GM12865 (cell line): Measurements from ENCODE around the gene TMEM115.

ENCODE experiments used
- DNase-seq: peaks from one replicate; pipeline ENCODE4 v3.0.0; 2010; ENCODE audit warnings: low read depth
- H3K4me3 ChIP-seq: 2 replicates; pipeline ENCODE4 v1.5.1; 2011; ENCODE audit warnings: mild to moderate bottlenecking, low read depth, low read length, control low read depth
- TF ChIP-seq, protein P1 (sequence below): IDR thresholded peaks from 2 replicates; pipeline ENCODE4 v1.5.1; 2011; ENCODE audit warnings: low read length, control low read depth, low read depth, inconsistent platforms; ENCODE audit not compliant: insufficient read depth; ENCODE audit errors: missing control alignments

The TMEM115 gene

GRCh38 chr3:50347187-50347813, 12.0 kb downstream of the TMEM115 start:
- TF ChIP-seq, protein P1, sequence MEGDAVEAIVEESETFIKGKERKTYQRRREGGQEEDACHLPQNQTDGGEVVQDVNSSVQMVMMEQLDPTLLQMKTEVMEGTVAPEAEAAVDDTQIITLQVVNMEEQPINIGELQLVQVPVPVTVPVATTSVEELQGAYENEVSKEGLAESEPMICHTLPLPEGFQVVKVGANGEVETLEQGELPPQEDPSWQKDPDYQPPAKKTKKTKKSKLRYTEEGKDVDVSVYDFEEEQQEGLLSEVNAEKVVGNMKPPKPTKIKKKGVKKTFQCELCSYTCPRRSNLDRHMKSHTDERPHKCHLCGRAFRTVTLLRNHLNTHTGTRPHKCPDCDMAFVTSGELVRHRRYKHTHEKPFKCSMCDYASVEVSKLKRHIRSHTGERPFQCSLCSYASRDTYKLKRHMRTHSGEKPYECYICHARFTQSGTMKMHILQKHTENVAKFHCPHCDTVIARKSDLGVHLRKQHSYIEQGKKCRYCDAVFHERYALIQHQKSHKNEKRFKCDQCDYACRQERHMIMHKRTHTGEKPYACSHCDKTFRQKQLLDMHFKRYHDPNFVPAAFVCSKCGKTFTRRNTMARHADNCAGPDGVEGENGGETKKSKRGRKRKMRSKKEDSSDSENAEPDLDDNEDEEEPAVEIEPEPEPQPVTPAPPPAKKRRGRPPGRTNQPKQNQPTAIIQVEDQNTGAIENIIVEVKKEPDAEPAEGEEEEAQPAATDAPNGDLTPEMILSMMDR = peak; percentile 62
- H3K4me3 ChIP-seq = no peak overlapping the region
- DNase-seq = peak; percentile 80

DNA sequence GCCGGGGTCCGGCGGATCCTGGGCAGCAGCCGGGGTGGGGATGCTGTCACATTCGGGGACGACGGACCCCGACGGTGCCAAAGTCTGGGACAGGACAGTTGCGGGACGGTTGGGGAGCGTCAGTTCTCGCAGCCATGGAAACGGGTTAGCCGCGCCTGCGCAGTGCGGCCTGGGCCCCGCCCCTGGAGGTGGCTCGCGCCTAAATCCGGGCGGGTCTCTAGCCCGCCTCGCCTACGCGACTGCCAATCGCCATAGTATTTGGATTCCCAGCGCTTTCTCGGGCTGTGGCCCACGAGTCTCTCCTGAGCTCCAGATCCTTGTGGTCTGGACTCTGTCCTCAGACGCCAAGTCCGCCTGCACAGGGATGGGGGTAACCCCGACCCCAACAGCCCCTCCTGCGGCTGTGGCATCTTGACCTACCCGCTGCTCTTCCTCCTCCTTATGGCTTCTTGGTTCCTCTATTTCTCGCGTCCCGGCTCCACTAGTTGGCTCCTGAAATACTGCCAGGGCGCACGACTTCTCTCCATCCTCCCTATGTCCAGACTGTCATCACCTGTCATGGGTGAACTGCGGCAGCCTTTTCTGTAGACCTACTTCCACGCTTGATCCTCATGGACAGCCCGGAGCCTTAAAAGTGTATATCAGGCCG, 13.6 kb downstream of the TMEM115 start, which contains the start of gene ZMYND10:
Gene ZMYND10 (minus strand): TSS at position 147 of the 649 bp plus-strand sequence. CDS start 153 bp downstream, outside the sequence.
- peak; percentile 78 for DNase-seq
- TF ChIP-seq, protein P1 = no peak
- H3K4me3 ChIP-seq = peak within 1 kb of the TSS; percentile 27

DNA sequence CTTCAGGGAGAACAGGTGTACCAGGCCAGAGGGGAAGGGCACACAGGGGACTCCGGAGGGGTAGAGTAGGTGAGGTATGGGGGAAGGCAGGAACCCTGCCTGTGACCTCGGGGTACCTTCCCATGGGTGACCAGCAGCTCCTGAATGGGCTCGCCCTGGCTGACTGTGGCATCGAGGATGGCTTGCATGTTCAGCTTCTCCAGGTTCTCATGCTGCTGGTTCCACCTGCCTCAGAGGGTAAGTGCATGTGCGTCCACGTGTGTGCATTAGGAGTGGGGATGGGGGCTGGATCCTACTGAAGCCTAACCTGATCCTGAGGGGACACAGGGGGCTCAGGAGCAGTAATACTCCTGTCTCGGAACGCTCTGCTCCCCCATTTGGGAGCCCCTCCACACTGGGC, 14.3 kb downstream of the TMEM115 start:
- TF ChIP-seq, protein P1 = no peak
- H3K4me3 ChIP-seq = no peak overlapping the region
- DNase-seq = no peak

DNA sequence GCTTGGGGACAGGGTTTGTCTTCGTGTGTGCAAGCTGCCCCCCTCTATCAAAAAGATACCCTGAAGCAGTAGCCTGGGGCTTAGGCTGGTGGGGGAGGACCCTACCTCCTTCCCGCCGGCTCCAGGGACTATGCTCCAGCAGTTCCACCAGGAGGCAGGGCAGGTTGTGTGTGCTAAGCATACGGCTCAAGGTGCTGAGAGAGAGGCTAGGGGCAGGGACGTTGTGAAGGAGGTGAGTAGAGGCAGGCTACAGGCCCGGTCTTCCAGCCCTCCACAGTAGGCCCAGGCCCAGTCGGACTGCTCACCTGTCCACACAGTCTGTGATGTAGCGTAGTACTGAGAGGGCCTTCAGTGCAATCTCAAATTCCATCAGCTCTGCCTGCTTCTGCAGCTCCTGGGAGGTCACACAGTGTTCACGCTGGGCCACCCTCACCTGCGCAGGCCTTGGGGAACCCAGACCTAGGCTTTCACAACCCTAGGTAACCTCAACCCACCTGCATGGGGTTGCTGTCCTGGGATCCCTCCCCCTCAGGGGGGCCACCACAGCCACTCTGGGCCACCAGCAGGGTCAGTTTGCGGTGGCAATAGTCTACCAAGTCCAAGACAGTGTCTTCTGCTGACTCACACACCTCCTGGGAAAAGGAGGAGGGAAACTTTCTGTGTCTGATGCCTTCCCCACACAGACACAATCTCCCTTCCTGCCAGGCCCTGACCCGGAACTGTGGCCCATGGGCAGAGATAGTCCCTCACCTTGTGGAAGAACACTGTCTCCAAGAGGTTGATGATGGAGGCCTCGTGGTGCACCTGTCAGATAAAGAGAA, 16.3 kb downstream of the TMEM115 start:
- TF ChIP-seq, protein P1 = no peak
- no peak overlapping the region for H3K4me3 ChIP-seq
- DNase-seq = no peak

GRCh38 chr3:50341996-50342650, 17.2 kb downstream of the TMEM115 start:
- no peak for DNase-seq
- TF ChIP-seq, protein P1 = no peak
- H3K4me3 ChIP-seq = no peak overlapping the region

GRCh38 chr3:50341537-50341936, 17.8 kb downstream of the TMEM115 start:
- TF ChIP-seq, protein P1 = no peak
- DNase-seq = no peak
- peak overlapping the region; percentile 96 for H3K4me3 ChIP-seq
